Neural cell (in vitro differentiated cells): ENCODE results near the gene C1orf52. TPM values are rescaled to one million over a fixed set of nuclear protein-coding genes. Genes with fewer than 3 reads are reported as not detected.

Experiments
- H2AFZ ChIP-seq: fragments of 200-600, 300-800 bp; sonication (generic), shearing (Covaris generic); 2 replicates; pipeline ENCODE4 v1.6.0; 2014; ENCODE audit warnings: low read depth, mild to moderate bottlenecking, antibody characterized with exemption, low read length, moderate library complexity
- H3F3A ChIP-seq: fragments of 200-600 bp; shearing (Covaris generic); 2 replicates; pipeline ENCODE4 v1.6.1; 2016; ENCODE audit warnings: mild to moderate bottlenecking, moderate library complexity, mixed read lengths, antibody characterized with exemption, low read length; ENCODE audit not compliant: insufficient read depth, poor library complexity, severe bottlenecking
- H3K27ac ChIP-seq: fragments of 200-600, 300-800 bp; sonication (generic), shearing (Covaris generic); 2 replicates; pipeline ENCODE4 v1.5.1; 2014; ENCODE audit warnings: mild to moderate bottlenecking, low read length, moderate library complexity
- H3K27me3 ChIP-seq: fragments of 300-800, 200-600 bp; sonication (generic), shearing (Covaris generic); 2 replicates; pipeline ENCODE4 v1.6.0; 2014; ENCODE audit warnings: mild to moderate bottlenecking, low read depth, low read length, moderate library complexity; ENCODE audit not compliant: insufficient read depth
- H3K36me3 ChIP-seq: fragments of 300-800, 200-600 bp; sonication (generic), shearing (Covaris generic); 2 replicates; pipeline ENCODE4 v1.5.1; 2014; ENCODE audit warnings: mild to moderate bottlenecking, antibody characterized with exemption, low read length, moderate library complexity; ENCODE audit not compliant: insufficient read depth
- H3K4me2 ChIP-seq: fragments of 300-800, 200-600 bp; sonication (generic), shearing (Covaris generic); 2 replicates; pipeline ENCODE4 v1.6.0; 2014; ENCODE audit warnings: mild to moderate bottlenecking, low read length
- H3K4me3 ChIP-seq: fragments of 300-800, 200-600 bp; sonication (generic), shearing (Covaris generic); 2 replicates; pipeline ENCODE4 v1.5.1; 2014; ENCODE audit warnings: mild to moderate bottlenecking, low read length, moderate library complexity
- H3K79me2 ChIP-seq: fragments of 200-600 bp; shearing (Covaris generic); replicated peaks from 2 replicates; pipeline ENCODE4 v1.6.0; 2014; ENCODE audit warnings: mild to moderate bottlenecking, low read length, moderate library complexity; ENCODE audit not compliant: insufficient read depth
- H3K9ac ChIP-seq: fragments of 300-800, 200-600 bp; sonication (generic), shearing (Covaris generic); 2 replicates; pipeline ENCODE4 v1.6.1; 2016; ENCODE audit warnings: mild to moderate bottlenecking, low read length, mixed read lengths
- H3K9me2 ChIP-seq: fragments of 200-600 bp; shearing (Covaris generic); 2 replicates; pipeline ENCODE4 v1.6.1; 2016; ENCODE audit warnings: mild to moderate bottlenecking, low read length, mixed read lengths; ENCODE audit not compliant: insufficient read depth
- H3K9me3 ChIP-seq: fragments of 200-600, 300-800 bp; sonication (generic), shearing (Covaris generic); 2 replicates; pipeline ENCODE4 v1.6.1; 2016; ENCODE audit warnings: mild to moderate bottlenecking, mixed run types, low read length, moderate library complexity, mixed read lengths
- H4K20me1 ChIP-seq: fragments of 200-600 bp; shearing (Covaris generic); 2 replicates; pipeline ENCODE4 v1.6.1; 2016; ENCODE audit warnings: mild to moderate bottlenecking, mixed run types; ENCODE audit not compliant: insufficient read depth
- EP300 ChIP-seq: fragments of 450-650 bp; conservative IDR thresholded peaks from 2 replicates; pipeline ENCODE4 v1.6.1; 2014; ENCODE audit warnings: antibody characterized with exemption, mild to moderate bottlenecking, moderate library complexity; ENCODE audit not compliant: poor library complexity, severe bottlenecking
- EZH2 ChIP-seq: fragments of 200-600, 300-800 bp; shearing (Covaris generic), sonication (generic); IDR thresholded peaks from 2 replicates; pipeline ENCODE4 v1.6.1; 2014; ENCODE audit warnings: antibody characterized with exemption, low read length, borderline replicate concordance, mild to moderate bottlenecking; ENCODE audit not compliant: insufficient read depth, poor library complexity, severe bottlenecking
- MXI1 ChIP-seq: fragments of 450-650 bp; conservative IDR thresholded peaks from 2 replicates; pipeline ENCODE4 v1.6.1; 2014; ENCODE audit warnings: antibody characterized with exemption, mild to moderate bottlenecking; ENCODE audit not compliant: poor library complexity, severe bottlenecking
- POLR2AphosphoS5 ChIP-seq: IDR thresholded peaks from 2 replicates; pipeline ENCODE4 v1.6.1; 2012
- RAD21 ChIP-seq: fragments of 450-650 bp; conservative IDR thresholded peaks from 2 replicates; pipeline ENCODE4 v1.6.1; 2014; ENCODE audit warnings: antibody characterized with exemption, mild to moderate bottlenecking, moderate library complexity
- SMC3 ChIP-seq: fragments of 450-650 bp; conservative IDR thresholded peaks from 2 replicates; pipeline ENCODE4 v1.6.1; 2014; ENCODE audit warnings: antibody characterized with exemption, mild to moderate bottlenecking, moderate library complexity; ENCODE audit not compliant: poor library complexity
- TAF1 ChIP-seq: IDR thresholded peaks from 2 replicates; pipeline ENCODE4 v1.6.1; 2012; ENCODE audit warnings: low read depth
- polyA plus RNA-seq: library from polyadenylated mRNA; depleted of rRNA; stranded (reverse); fragments of >200 nt; gene quantifications from 2 replicates; pipeline ENCODE4 v1.2.3, GENCODE V29; 2014
- TF ChIP-seq, protein P1 (sequence below): fragments of 450-650 bp; IDR thresholded peaks from 2 replicates; pipeline ENCODE4 v1.5.1; 2014; ENCODE audit warnings: antibody characterized with exemption, mild to moderate bottlenecking, moderate library complexity; ENCODE audit not compliant: poor library complexity, severe bottlenecking
- TF ChIP-seq, protein P2 (sequence below): IDR thresholded peaks from 2 replicates; pipeline ENCODE4 v1.6.1; 2012; ENCODE audit warnings: borderline replicate concordance

The C1orf52 gene
- polyA plus RNA-seq, 1 donor from 2014 or later, result 94.6 TPM

DNA sequence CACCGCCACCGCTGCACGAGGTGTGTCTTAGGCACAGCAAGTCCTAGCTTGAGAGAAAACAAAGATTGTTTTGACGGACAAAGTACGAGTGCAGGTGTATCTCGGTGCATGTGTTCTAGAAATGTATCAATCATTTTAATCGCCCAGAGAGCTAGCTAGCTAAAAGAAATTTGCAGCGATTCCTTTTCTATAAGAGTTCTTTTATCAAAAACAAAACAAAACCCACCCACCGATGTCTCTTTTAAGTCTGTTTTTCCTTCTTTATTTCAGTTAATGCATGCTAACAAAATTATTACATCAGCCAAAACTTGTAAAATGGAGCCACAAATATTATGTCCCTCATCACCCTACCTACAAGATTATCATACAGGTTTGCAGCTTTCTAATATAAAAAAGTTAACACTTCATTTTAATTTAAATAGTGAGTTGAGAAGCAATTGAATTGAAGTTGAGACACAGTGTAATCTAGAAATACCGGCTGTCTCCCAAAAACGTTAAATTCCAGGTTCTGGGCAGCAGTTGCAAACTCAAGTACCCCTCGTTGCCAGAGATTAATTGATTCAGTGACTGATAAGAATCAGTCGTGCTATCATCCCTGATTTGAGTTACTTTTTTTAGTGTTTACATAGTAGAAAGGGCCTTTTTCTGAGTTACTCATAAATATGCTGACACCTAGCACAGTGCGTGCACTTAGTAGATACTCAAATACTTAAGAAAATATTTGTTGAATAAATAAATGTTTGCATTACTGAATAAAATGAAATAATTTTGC lies 57.2 kb downstream of the C1orf52 start:
- H4K20me1 ChIP-seq, result no peaks in the 10 kb centered on the region
- H3K27me3 ChIP-seq, result peaks cover 14% of the 10 kb centered on the region
- peak overlapping the region; percentile 63 for H3K9ac ChIP-seq
- H2AFZ ChIP-seq, result peak overlapping the region; percentile 42
- no peaks in the 10 kb centered on the region for H3K36me3 ChIP-seq
- H3K9me2 ChIP-seq, result no peaks in the 10 kb centered on the region
- peaks cover 4% of the 10 kb centered on the region for H3K79me2 ChIP-seq
- no peak overlapping the region for H3K27ac ChIP-seq
- peak overlapping the region; percentile 46 for H3K4me2 ChIP-seq
- no peaks in the 10 kb centered on the region for H3F3A ChIP-seq
- TF ChIP-seq EZH2, result no peak
- TF ChIP-seq, protein P1, sequence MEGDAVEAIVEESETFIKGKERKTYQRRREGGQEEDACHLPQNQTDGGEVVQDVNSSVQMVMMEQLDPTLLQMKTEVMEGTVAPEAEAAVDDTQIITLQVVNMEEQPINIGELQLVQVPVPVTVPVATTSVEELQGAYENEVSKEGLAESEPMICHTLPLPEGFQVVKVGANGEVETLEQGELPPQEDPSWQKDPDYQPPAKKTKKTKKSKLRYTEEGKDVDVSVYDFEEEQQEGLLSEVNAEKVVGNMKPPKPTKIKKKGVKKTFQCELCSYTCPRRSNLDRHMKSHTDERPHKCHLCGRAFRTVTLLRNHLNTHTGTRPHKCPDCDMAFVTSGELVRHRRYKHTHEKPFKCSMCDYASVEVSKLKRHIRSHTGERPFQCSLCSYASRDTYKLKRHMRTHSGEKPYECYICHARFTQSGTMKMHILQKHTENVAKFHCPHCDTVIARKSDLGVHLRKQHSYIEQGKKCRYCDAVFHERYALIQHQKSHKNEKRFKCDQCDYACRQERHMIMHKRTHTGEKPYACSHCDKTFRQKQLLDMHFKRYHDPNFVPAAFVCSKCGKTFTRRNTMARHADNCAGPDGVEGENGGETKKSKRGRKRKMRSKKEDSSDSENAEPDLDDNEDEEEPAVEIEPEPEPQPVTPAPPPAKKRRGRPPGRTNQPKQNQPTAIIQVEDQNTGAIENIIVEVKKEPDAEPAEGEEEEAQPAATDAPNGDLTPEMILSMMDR, result no peak
- no peak for TF ChIP-seq EP300
- TF ChIP-seq MXI1, result no peak
- TF ChIP-seq, protein P2, sequence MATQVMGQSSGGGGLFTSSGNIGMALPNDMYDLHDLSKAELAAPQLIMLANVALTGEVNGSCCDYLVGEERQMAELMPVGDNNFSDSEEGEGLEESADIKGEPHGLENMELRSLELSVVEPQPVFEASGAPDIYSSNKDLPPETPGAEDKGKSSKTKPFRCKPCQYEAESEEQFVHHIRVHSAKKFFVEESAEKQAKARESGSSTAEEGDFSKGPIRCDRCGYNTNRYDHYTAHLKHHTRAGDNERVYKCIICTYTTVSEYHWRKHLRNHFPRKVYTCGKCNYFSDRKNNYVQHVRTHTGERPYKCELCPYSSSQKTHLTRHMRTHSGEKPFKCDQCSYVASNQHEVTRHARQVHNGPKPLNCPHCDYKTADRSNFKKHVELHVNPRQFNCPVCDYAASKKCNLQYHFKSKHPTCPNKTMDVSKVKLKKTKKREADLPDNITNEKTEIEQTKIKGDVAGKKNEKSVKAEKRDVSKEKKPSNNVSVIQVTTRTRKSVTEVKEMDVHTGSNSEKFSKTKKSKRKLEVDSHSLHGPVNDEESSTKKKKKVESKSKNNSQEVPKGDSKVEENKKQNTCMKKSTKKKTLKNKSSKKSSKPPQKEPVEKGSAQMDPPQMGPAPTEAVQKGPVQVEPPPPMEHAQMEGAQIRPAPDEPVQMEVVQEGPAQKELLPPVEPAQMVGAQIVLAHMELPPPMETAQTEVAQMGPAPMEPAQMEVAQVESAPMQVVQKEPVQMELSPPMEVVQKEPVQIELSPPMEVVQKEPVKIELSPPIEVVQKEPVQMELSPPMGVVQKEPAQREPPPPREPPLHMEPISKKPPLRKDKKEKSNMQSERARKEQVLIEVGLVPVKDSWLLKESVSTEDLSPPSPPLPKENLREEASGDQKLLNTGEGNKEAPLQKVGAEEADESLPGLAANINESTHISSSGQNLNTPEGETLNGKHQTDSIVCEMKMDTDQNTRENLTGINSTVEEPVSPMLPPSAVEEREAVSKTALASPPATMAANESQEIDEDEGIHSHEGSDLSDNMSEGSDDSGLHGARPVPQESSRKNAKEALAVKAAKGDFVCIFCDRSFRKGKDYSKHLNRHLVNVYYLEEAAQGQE, result no peak
- TF ChIP-seq TAF1, result no peak
- TF ChIP-seq RAD21, result no peak
- TF ChIP-seq SMC3, result no peak
- TF ChIP-seq POLR2AphosphoS5, result no peak
- H3K9me3 ChIP-seq, result no peaks in the 10 kb centered on the region
- H3K4me3 ChIP-seq, result peak overlapping the region; percentile 85

DNA sequence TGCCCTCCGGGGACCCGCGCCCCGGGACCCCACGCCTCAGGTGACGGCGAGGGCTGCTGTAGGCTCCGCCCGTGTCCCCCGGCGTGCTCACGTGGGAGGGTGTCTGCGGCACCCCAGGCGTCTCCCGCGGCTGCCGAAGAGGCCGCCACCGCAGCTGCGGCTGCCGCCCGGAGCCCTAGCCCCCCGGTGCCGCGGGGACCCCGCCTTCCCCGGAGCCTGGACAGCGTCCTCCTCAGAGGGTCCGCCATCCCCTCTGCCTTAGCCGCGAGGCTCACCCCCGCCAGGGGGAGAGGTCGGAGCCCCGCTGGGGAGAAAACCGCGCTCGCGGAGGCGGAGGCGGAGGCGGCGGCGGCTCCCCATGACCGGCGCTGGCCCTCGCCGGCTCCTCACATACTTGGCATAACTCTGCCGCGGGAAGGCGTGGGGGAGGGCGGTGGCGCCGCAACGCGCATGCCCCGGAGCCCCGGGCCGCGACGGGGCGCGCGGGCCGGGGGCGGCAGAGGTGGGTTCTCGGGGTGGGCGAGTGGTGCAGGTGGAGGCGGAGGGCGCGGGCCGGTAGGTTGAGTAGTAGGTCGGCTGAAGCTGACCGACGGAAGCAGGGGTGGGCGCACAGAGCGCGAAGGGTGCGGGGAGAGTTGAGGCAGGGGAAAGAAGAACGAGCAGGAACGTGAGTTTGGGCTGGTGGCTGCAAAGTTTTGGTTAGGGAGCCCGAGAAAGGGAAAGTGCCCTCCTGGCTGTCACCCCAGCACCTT lies 57.9 kb downstream of the C1orf52 start:
- Histone ChIP-seq H4K20me1 (no peaks in the 10 kb centered on the region), H2AFZ (peak overlapping the region; percentile 42), H3K9me2 (no peaks in the 10 kb centered on the region), H3K36me3 (no peaks in the 10 kb centered on the region), H3K9me3 (no peaks in the 10 kb centered on the region), H3F3A (no peaks in the 10 kb centered on the region), H3K79me2 (peaks cover 4% of the 10 kb centered on the region), H3K27ac (no peak overlapping the region), H3K4me3 (peak overlapping the region; percentile 85), H3K4me2 (peak overlapping the region; percentile 46), H3K27me3 (peaks cover 14% of the 10 kb centered on the region), H3K9ac (peak overlapping the region; percentile 63)
- TF ChIP-seq, protein P1, result peak; percentile 14
- TF ChIP-seq MXI1 (peak; percentile 37), SMC3 (peak; percentile 13), EZH2 (no peak)
